HG02870 (cell line): Measurements from ENCODE around the gene URGCP.

Experiments
- ATAC-seq: cut with Tn5 transposase; IDR thresholded peaks from one replicate; pipeline ENCODE4 v1.9.1; 2021; ENCODE audit warnings: mild to moderate bottlenecking, moderate library complexity; ENCODE audit not compliant: unreplicated experiment

URGCP gene

GRCh38 chr7:43876976-43877745 is 29.2 kb downstream of the URGCP start:
- no peak for ATAC-seq

DNA sequence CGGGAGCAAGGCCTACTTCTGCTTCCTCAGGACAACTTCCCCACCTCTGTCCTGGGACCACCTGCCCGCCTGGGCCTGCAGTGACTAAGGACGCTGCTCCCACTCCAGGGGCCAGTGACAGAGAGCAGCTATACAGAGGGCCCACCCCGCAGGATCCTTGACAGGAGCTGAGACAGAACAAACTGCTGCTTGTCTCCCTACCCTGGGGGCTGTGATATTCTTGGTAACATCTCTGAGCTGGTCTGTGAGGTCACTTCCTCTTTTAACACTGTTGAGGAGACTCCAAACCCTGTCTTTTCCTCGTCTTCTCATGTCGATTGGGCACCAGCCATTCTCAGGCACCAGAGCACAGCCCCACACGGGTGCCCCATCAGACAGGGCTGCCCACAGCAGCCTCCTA is 30.2 kb downstream of the URGCP start:
- ATAC-seq, result no peak

DNA sequence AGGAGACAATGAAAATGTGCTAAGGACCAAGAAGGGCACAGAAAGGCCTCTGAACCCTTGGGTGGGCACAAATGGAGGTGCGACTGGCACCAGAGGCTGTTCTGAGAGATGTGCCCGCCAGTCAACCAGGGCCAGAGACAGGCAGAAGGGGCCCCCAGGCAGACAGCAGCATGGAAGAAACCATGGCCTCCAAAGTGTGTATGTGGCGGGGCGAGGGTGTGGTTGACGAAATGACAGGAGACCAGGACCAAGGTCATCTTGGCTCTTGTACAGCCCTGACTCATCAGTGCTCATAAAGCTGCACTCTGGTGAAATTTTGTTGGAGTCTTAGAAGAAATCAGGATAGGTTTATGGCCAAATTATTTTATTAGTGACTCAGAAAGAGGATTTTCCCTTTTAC is 33.1 kb downstream of the URGCP start:
- no peak for ATAC-seq

DNA sequence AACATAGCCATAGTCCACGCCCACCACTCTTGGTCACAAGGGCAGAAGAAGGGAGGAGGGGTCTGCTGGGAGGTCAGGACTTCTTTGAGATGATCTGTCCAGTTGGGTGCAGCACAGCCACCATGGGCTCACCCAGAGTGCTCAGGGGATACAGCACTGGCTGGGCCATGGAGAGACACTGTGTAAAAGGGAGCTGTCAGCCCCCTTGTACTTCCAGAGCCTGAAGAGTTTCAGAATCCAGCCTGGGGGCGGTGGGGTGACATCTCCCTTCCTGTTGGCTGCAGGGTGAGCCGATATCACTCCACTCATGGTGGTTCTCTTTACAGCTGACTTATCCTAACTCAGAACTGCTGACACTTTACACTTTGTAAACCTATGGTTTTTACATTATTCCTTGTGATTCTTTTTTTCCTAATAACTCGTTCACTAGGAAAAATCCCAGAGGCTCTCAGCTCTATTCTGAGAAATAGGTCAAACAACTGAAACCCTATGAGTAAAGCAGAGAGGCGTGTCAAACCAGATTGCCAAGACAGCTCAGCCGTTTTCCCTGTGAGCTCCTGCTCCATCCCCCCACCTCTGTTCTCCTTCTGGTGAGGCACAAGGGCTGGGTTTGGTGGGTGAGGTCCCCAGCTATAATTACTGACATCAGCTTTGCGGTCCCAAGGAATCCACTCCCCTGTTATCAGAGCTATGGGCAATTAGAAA is 33.8 kb downstream of the URGCP start:
- ATAC-seq, result no peak

- no peak for ATAC-seq
Observed at GRCh38 chr7:43871064-43871463, 35.3 kb downstream of the URGCP start.

DNA sequence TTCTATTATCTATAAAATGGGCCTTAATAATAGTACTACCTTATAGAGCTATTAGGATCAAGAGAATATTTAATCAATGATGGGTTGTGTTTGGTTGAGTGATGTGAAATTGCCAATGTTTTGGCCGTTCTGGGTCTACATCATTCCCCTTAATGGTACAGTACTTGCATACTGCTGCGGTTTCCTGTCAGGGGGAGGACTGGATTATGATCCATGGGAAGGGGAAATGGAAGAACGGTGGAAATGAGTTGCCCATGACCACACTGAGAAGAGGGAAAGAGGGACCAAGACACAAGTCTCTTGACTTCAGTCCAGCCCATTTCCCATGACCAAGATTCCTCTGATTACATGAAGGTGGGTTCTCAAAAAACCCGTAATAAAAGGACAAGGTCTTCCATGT is 36.1 kb downstream of the URGCP start:
- no peak for ATAC-seq

GRCh38 chr7:43869867-43870240 is 36.5 kb downstream of the URGCP start:
- ATAC-seq, result peak; percentile 5

DNA sequence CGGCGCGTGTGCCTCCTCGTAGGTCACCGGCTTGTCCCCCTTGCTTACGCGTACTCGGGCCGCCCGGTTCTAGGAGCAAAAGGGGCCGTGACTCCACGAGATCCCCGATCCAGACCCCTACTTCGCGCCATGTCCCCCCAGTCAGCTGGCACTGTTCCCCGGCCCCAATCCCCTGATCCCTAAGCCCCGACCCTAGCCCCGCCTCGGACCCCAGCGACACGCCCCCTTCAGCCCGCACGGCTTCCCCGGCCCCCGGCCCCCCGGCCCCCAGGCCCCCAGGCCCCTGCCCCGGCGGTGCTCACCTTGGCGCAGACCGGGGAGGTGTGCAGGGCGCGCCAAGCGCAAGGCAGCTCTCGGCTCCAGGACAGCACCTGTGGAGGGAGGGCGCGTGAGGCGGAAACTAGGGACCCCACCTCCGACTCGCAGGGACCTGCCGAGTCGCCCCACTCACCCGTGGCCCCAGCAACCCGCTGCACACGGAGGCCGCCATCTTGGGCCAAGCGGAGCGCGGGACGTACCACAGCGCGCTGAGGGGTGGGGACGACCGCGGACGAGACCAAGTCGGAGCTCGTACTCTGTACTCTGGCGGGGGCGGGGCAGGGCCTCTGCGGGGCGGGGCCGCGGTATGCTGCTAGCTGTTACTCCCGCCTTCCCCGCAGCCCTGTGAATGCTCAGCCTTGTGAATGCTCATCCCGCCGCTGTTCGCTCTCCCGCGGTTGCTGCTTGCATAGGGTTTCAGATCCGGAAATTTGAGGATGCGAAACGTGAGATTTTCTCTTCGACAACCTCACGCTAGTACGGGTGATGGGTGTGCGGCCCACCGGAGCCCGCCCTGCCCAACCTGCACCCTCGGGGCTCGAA is 37.2 kb downstream of the URGCP start, which contains the start of gene MRPS24:
Gene MRPS24 (minus strand): TSS at position 512 of the 861 bp plus-strand sequence. CDS start 22 bp downstream, at position 490.
- peak; percentile 91 for ATAC-seq

DNA sequence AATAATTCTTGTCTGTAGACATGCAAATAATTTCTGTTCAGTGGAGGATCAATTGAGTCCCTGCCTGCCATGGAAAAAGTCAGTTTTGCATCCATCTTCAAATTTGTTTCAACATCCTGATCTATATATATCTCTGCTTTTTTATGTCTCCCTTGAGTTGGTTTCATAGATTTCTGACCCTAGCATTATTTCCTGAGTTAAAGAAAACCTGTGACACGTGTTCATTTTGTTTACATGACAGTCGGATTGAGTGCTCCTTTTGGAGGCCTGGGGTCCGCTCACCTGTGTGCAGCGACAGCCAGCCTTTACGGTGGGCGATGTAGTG is 37.8 kb downstream of the URGCP start:
- no peak for ATAC-seq

DNA sequence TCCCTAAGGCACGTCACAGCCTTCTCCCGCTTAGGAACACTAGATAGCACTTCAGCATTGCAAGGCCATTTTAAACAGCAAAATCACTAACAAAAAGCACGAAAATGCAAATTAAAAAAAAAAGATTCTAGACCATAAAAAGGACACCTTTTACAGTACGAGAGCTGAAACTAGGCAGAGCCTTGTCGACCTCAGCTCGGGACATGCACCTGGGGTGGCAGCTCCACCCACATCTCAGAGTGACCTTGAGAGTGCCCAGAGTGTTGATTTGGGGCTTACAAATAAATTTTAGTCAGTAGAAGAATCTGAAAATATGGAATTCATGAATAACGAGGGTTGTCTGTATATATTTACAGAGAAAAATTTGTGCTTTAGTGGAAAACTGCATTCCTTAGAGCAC is 38.2 kb downstream of the URGCP start:
- ATAC-seq, result no peak

GRCh38 chr7:43865277-43865676 is 41.1 kb downstream of the URGCP start:
- ATAC-seq, result no peak

- no peak for ATAC-seq
Observed at GRCh38 chr7:43864126-43864525, 42.3 kb downstream of the URGCP start.

GRCh38 chr7:43856996-43857395 is 49.4 kb downstream of the URGCP start:
- no peak for ATAC-seq

- ATAC-seq, result no peak
Observed at GRCh38 chr7:43856316-43856715, 50.1 kb downstream of the URGCP start.

DNA sequence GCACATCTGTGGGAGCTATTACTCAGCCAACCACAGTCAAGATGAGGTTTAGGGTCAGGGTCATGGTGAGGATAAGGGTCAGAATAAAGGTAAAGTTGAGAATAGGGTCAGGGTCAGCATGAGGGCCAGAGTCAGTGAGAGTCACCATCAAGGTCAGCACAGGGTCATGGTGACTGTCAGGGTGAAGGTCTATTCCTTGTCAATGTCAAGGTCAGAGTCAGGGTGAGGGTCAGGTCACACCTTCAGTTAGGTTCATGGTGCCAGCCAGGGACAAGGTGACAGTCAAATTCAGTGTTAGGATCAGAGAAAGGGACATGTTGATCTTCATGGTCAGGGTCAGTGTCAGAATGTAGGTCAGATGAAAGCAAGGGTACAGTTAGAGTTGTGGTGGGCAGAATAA is 51.2 kb downstream of the URGCP start:
- no peak for ATAC-seq

DNA sequence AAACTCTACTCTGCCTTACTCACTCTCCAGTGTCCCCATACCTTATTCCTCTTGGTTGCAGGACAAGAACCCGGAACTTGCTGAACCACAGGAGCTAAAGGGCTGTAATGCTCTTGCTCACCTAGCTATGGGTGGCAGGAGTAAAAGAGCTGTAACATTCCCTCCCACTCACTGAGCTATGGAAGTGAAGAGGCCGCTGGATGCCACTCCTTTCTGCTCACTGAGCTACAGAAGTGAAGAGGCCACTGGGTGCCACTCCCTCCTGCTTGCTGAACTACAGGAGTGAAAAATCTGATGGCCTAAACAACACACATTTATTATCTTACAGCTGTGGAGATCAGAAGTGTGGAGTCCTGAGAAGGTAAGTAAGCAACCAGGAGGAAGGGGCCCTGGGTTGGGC is 54.6 kb downstream of the URGCP start:
- ATAC-seq, result no peak

DNA sequence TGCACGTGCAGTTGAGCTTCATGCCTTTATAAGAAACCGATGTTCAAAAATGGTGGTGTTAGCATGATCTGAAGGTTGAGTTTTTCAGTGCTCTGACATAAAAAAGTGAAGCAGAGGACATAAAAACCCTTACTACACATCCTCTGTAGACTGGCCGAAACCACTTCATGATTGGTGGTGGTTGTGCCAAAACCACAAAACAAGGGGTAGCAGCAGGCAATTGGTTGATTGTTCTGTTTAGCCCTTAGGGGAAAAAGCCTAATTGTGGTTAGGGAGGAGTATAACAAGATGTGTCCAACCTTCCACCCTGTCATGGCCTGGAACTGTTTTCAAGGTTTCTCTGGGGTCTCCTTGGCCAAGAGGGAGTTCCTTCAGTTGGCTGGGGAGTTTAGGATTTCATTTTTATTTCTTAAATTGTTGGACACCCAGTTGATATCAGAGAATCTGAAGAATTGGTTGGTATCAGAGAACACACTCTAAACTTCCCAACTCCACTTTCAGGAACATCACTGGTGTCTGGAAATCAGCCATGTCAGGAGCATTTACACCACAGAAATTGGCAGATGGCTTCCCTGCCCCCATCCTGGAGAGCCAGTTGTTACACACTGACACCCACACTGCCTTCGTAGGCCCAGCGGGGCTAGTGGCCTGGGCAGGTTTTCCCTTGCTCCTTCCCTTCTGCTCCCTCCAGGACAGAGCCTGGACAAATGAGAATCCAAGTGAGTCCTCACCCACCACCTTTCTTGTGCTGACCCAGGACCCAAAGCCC is 55.9 kb downstream of the URGCP start:
- no peak for ATAC-seq

DNA sequence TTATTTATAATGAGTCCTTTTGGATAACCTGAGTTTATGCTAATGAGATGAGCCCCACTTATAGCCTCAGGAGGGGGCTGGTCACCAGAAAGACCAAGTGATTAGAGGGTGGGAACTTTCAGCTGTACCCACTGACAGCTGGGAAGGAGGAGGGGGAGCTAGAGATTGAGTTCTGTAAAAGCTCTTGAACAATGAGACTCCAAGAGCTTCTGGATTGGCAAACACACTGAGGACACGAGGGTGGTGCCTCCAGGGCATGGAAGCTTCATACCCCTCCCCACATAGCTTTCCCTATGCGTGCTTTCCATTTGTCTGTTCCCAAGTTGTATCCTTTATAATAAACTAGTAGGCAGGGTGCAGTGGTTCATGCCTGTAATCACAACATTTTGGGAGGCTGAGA is 57.3 kb downstream of the URGCP start:
- ATAC-seq, result no peak

DNA sequence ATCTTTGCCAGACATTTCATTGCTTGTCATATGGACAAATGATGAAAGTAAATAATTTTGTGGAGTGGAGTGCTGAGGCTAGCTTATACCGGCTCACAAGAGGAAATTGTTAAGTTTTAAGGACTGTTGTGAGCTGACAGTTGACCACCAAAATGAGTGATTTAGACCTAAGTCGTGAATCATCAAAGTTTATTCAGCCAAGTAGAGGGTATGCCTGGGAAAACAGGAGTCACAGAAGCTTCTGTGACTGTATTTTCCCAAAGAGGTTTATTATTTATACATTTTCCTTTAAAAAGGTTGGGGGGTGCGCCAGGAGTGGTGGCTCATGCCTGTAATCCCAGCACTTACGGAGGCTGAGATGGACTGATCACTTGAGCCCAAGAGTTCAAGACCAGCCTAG is 58.9 kb downstream of the URGCP start:
- ATAC-seq, result no peak

GRCh38 chr7:43844662-43845061 is 61.7 kb downstream of the URGCP start:
- ATAC-seq, result no peak

GRCh38 chr7:43844257-43844656 is 62.1 kb downstream of the URGCP start:
- no peak for ATAC-seq
